Measurements from ENCODE around the gene DOHH. TPM values are rescaled to one million over a fixed set of nuclear protein-coding genes. Genes with fewer than 3 reads are reported as not detected.

Gene DOHH
- total and polyA plus RNA-seq, 2 experiments from 2014 or later: 19.0 to 34.7 TPM

DNA sequence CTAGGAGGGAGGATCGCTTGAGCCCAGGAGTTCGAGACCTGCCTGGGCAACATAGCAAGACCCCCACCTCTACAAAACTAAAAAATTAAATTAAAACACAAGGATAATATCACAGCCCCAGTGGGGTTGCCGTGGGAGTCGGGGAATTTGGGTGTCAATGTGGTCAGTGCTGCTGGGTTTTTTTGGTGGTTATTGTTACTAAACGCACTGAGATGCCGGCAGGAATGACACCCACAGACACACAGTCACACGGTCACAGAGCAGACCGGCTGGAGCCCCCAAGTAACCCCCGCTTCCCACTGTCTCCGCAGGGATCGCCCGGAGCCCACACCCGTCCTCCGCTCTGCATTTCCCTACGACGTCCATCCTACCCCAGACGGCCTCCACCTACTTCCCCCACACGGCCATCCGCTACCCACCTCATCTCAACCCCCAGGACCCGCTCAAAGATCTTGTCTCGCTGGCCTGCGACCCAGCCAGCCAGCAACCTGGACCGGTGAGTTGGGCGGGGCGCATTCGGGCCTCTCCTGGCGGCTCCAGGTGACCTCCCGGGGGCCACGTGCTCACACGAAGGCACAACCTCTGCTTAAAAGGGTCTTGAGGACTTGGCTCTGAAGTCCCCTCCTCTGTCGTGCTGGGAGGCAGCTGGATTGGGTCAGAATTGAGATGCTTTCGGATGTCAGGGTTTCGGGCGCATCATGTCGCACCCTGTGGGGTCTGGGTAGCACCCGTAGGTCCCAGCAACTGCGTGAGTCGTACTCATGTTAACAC lies 48.1 kb downstream of the DOHH start (continued):
- TF ChIP-seq, protein P1, sequence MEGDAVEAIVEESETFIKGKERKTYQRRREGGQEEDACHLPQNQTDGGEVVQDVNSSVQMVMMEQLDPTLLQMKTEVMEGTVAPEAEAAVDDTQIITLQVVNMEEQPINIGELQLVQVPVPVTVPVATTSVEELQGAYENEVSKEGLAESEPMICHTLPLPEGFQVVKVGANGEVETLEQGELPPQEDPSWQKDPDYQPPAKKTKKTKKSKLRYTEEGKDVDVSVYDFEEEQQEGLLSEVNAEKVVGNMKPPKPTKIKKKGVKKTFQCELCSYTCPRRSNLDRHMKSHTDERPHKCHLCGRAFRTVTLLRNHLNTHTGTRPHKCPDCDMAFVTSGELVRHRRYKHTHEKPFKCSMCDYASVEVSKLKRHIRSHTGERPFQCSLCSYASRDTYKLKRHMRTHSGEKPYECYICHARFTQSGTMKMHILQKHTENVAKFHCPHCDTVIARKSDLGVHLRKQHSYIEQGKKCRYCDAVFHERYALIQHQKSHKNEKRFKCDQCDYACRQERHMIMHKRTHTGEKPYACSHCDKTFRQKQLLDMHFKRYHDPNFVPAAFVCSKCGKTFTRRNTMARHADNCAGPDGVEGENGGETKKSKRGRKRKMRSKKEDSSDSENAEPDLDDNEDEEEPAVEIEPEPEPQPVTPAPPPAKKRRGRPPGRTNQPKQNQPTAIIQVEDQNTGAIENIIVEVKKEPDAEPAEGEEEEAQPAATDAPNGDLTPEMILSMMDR (conservative IDR thresholded peaks at IDR 0.05; ENCODE audit: low read depth in 2 of 2): no peak
- TF ChIP-seq, protein P2, sequence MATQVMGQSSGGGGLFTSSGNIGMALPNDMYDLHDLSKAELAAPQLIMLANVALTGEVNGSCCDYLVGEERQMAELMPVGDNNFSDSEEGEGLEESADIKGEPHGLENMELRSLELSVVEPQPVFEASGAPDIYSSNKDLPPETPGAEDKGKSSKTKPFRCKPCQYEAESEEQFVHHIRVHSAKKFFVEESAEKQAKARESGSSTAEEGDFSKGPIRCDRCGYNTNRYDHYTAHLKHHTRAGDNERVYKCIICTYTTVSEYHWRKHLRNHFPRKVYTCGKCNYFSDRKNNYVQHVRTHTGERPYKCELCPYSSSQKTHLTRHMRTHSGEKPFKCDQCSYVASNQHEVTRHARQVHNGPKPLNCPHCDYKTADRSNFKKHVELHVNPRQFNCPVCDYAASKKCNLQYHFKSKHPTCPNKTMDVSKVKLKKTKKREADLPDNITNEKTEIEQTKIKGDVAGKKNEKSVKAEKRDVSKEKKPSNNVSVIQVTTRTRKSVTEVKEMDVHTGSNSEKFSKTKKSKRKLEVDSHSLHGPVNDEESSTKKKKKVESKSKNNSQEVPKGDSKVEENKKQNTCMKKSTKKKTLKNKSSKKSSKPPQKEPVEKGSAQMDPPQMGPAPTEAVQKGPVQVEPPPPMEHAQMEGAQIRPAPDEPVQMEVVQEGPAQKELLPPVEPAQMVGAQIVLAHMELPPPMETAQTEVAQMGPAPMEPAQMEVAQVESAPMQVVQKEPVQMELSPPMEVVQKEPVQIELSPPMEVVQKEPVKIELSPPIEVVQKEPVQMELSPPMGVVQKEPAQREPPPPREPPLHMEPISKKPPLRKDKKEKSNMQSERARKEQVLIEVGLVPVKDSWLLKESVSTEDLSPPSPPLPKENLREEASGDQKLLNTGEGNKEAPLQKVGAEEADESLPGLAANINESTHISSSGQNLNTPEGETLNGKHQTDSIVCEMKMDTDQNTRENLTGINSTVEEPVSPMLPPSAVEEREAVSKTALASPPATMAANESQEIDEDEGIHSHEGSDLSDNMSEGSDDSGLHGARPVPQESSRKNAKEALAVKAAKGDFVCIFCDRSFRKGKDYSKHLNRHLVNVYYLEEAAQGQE (IDR thresholded peaks at IDR 0.05; ENCODE audit: unreplicated experiment): no peak
- TF ChIP-seq, protein P3, sequence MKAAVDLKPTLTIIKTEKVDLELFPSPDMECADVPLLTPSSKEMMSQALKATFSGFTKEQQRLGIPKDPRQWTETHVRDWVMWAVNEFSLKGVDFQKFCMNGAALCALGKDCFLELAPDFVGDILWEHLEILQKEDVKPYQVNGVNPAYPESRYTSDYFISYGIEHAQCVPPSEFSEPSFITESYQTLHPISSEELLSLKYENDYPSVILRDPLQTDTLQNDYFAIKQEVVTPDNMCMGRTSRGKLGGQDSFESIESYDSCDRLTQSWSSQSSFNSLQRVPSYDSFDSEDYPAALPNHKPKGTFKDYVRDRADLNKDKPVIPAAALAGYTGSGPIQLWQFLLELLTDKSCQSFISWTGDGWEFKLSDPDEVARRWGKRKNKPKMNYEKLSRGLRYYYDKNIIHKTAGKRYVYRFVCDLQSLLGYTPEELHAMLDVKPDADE (IDR thresholded peaks at IDR 0.05): no peak
- no peak for TF ChIP-seq POLR2AphosphoS5 (IDR thresholded peaks at IDR 0.05; ENCODE audit: low read depth)

DNA sequence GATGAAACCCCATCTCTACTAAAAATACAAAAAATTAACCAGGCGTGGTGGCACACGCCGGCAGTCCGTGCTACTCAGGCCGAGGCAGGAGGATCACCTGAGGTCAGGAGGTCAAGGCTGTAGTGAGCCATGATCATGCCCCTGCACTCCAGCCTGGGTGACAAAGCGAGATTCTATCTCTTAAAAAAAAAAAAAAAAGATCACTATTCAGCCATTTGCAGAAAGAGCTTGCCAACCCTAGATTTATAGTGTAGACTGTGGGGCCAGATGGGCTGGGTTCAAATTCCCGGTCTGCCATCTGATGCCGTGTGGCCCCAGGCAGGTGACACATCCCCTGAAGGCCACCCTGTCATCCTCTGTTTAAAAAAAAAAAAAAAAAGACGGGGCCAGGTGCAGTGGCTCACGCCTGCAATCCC lies 49.0 kb downstream of the DOHH start:
- no peak for TF ChIP-seq POLR2AphosphoS5 (IDR thresholded peaks at IDR 0.05; ENCODE audit: low read depth)
- H3K27me3 Mint-ChIP-seq (ENCODE audit: insufficient read depth, low read depth, poor library complexity): peaks cover 6% of the 10 kb centered on the region
- no peak overlapping the region for H3K4me3 Mint-ChIP-seq
- DNase-seq (ENCODE audit: low spot score): no peak
- Histone ChIP-seq H3K27me3 (ENCODE audit: insufficient read depth) (no peaks in the 10 kb centered on the region), H3K4me2 (no peak overlapping the region), H3K4me3 (no peak overlapping the region), H3K9me2 (ENCODE audit: insufficient read depth) (no peaks in the 10 kb centered on the region), H3K27ac (ENCODE audit: low read depth) (no peak overlapping the region), H3K4me1 (ENCODE audit: insufficient read depth) (no peaks in the 10 kb centered on the region), H3K36me3 (ENCODE audit: insufficient read depth) (no peaks in the 10 kb centered on the region), H4K20me1 (replicated peaks; ENCODE audit: insufficient read depth) (no peaks in the 10 kb centered on the region), H2AFZ (no peak overlapping the region), H3K79me2 (replicated peaks; ENCODE audit: insufficient read depth) (no peaks in the 10 kb centered on the region), H3F3A (replicated peaks; ENCODE audit: low read depth) (no peaks in the 10 kb centered on the region)
- H3K36me3 Mint-ChIP-seq (ENCODE audit: low read depth): no peaks in the 10 kb centered on the region
- H3K27ac Mint-ChIP-seq: no peak overlapping the region
- no peaks in the 10 kb centered on the region; the same call in 2 of the 3 replicates for H3K4me1 Mint-ChIP-seq
- no peaks in the 10 kb centered on the region; the same call in 2 of the 3 replicates for H3K9me3 Mint-ChIP-seq
- no peak for ATAC-seq
